8988T (cell line): Measurements from ENCODE around the gene TGFBR3.

Source experiments
- DNase-seq: peaks from one replicate; pipeline ENCODE4 v3.0.0; 2011

The TGFBR3 gene

GRCh38 chr1:91750398-91750996 lies 135.5 kb downstream of the TGFBR3 start:
- no peak for DNase-seq

DNA sequence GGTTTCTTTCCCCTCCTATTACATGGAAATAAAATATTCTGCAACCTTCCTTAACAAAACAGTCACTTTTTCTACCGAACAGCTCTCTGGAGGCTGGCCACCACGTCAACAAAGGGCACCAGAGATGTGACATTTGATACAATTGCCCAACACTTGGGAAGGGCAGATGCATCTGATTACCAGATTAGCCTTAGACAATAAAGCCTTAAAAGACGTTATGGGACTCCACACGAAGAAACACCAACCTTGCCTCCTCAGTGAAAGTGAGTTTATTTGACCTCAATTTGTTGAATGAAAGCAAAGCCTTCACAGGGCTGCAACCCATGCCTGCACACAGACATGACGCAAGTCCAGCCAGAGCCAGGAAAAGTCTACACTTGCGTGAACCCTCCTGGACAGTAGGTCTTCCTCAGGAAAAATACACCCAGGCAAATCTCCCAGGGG lies 136.1 kb downstream of the TGFBR3 start:
- no peak for DNase-seq

DNA sequence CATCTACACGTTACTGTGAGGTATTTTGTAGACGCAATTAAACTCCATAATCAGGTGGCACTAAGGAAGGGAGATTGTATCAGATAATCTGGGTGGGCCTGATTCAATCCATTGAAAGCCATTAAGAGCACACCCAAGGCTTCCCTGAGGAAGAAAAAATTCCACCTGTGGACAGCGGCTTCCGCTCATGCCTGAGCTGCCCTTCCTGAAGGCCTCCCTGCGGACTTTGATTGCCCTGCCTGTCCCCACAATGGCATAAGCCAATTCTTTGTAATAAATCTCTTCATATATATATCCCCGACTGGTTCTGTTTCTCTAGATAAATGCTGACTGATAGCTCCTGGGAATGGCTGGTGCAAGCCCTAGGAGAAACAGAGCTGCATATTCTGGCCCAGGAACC lies 138.3 kb downstream of the TGFBR3 start:
- no peak for DNase-seq

DNA sequence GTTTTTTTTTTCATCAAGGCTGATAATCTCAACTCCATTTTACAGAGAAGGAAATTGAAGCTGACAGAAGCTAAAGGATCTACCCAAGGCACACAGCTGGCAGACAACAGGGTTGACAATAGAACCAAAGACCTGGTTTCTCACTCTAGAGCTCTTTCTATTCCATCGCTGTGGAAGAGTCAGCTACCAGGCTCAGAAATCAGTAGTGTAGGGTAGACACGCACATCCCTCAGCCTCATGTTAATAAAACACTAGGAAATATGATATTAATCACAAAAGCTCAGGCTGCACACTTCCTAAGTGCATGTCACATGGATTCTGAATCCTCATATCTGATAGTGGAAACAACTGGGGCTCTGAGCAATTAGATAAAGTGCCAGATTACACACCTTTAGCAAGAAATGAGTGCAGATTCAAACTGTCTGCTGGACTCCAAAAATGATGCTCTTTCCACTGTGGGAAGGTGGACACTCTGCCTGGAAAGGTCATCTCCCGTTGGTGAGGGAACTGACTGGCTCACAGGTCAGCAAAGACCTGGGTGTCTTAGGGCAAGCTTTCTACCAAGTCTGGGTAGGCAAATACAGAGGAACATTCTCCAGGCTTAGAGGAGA lies 139.1 kb downstream of the TGFBR3 start:
- DNase-seq = no peak

GRCh38 chr1:91745640-91746373 lies 140.1 kb downstream of the TGFBR3 start:
- no peak for DNase-seq

- DNase-seq = no peak
These were observed 140.9 kb downstream of the TGFBR3 start for GRCh38 chr1:91744953-91745639.

DNA sequence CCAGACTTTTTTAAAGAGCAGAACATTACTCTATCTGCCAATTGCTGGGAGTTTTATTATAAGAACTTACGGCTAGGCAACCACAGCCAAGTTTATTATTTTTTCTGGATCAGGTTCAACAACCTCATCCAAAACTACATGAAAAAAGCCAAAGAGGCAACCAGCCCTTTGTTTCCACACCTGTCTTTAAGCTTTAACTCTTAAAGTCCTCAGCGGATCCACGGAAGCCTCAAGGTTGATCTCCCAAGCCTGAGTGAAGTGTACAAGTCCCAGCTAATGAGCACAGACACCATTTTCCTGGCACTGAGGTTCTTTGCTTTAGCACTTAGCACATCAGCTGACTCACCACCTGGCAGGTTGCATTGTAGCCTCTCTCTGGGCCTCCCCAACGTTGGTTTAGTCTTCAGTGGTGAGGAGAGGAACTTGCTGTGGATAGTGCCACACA lies 143.1 kb downstream of the TGFBR3 start:
- no peak for DNase-seq

- no peak for DNase-seq
These were observed 144.0 kb downstream of the TGFBR3 start for GRCh38 chr1:91741906-91742305.

DNA sequence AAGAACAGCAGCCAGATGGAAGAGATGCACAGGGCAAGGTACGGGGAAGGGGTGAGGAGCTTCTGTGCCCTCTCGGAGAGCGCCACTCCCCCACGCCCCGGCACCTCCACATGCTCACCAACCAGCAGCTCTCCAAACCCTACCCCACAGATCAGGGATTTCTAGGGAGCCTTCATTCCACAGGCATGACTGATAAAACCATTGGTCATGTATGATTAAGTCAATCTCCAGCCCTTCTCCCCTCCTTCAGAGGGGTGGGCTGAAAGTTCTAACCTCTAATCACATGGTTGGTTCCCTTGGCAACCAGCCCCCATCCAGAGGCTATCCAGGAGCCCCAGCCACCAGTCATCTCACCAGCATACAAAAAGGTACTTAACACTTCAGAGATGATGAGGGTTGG lies 144.7 kb downstream of the TGFBR3 start:
- no peak for DNase-seq

GRCh38 chr1:91737650-91738049 lies 148.3 kb downstream of the TGFBR3 start:
- no peak for DNase-seq

DNA sequence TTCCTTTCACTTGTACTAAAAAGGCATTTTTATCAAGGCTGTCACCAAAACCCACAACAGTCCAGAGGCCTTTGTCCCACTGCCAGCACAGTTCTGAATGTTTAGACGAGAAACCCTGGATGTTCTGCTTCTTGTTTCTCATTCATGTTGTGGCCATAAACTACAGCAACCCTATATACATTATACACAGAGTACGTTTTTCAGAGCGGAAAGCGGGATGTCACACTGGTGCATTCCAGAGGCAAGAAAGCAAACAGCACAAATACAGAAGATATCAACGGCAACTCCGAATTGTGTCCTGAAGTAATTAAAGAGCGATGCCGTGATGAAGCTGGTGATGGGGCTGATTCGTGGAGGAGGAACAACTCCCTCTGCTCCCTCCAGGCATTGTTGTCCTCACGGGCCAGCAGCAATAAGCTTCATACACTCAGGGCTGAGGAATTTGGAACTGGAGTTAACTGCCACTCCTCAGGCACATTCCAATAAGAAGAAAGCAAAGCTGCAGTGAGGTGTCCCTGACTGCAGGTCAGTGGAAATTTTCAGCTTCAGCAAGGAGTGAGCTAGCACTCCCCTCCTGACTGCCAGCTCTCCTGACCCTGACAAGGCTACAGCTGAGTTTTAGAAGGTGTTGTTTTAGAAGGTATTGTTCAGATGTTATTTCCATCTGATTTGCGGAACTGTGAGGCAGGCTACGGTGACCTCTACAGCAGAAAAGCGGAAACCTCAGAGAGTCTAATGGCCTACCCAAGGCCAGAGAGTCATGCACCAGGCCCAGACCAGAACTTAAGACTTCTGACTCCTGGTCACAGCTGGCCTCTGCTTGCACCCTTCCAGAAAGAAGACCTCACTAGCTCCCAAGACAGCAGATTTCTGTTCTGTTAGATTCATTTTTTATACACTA lies 149.0 kb downstream of the TGFBR3 start:
- DNase-seq = peak; percentile 52

DNA sequence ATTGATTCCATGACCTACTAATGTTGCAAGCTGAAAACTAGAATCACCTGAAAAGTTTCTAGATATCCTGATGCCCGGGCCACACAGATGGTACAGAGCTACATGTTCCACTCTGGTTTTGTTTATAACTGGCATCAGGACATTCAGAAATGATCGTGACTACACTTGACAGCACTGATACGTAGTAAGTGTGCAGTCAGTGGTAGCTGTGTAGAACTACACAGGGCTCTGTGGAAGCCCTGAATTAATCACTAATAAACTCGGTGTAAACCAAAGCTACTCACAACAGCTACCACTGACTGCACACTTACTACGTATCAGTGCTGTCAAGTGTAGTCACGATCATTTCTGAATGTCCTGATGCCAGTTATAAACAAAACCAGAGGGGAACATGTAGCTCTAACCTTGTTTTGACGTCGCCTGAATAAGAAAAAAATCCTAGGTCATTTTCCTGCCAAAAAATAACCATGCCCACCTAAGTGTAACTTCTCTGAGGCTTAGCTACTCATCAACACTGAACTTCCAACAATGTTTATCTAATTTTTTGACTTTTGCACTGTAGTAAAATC lies 149.7 kb downstream of the TGFBR3 start:
- no peak for DNase-seq

GRCh38 chr1:91735266-91735845 lies 150.6 kb downstream of the TGFBR3 start:
- no peak for DNase-seq

DNA sequence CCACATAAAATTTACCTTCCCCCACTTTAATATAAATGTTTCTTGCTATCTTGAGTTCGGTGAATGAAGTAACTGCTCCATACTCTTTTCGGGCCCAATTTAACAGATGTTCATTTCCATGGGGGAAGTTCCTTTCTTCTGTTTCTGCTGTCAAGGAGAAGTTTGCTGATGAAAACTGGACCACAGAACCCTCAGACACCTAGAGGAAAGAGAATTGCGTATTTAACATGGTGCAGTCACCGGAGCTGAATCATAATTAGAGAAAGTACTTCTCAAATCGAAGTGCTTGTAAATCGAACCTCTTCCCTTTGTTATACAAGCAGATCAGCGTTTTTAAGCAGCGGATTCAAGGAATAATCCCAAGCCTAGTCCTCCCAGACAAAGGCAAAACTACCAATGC lies 151.2 kb downstream of the TGFBR3 start:
- no peak for DNase-seq

DNA sequence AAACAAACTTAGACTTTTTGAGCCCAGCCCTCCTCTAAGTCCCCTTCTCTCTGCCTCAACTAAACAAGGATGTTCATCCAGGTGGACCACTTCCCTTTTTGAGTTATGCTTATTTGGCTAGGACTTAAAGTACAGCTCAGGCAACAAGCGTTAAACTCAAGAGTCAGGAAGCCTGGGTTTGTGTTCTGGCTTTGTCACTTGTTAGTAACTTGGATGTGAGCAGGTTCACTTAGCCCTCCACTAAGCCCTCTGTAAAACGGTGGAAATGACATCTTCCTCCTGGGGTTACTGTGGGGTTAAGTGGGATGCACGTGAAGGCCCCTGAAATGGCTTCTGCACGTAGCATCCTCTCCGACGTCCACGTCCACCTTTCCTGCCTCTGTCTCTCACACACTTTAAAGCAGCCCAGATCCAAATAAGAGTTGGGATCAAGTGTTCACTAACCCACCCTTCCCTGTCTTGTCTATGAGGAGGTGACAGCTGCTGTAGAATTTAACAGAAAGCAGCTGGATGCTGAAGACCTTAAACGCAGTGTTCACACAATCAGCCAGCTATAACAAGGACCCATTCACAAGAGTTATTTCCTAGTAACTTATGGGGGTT lies 152.7 kb downstream of the TGFBR3 start:
- DNase-seq = no peak

DNA sequence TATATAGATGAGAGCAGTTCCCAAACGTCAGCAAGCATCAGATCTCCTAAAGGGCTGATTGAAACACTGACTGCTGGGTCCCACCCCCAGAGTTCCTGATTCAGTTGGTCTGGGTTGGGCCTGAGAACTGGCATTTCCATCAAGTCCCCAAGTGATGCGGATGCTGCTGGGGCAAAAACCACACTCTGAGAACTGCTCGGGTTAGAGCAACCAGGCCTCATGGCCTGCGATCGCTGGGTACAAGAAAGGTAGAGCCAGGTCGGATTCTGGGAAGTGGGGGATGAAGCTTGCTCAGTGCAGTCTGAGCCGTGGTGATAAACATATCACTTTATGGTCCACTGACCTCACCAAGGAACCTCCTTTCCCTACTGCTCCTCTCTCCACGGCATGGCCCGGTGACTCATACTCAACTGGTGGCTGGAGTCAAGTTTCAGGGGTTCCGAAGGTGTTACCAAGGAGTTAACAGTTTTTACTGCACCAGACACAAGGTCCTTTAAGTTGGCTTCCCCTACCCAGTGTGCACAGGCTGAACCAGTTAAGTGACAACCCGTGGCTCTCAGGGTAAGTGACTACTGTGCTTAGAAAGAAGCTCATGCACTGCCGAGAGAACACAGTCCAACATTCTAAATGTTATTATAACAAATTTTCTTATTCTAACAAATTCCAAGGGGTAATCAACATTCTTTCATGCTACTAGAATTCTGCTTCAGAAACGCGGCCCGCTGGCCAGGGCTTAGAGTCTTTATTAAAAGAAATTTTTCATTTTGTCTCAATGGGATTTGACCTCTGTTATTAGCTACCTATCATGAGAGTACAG lies 153.5 kb downstream of the TGFBR3 start:
- DNase-seq = no peak

DNA sequence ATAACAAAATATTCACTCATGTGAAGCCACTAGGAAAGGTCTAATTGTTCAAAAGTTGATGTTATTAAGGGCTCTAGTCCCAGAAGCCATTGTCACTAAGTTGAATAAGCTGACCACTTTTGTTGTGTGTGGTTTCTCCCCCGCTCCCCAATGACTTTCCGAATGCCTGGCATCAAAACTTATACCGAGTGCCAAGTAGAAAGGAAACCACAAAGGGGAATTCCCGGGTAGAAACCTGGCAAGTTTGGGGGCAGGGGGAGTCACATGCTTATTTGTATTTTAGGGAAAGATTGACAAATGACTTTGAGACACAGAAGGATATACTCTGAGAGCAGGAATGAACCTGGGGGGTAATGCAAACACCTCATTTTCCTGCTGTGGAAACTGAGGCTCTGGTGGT lies 154.1 kb downstream of the TGFBR3 start:
- no peak for DNase-seq

GRCh38 chr1:91730801-91731732 lies 154.9 kb downstream of the TGFBR3 start:
- DNase-seq = no peak

GRCh38 chr1:91729621-91730358 lies 156.2 kb downstream of the TGFBR3 start:
- no peak for DNase-seq
